SK-N-DZ (cell line): Measurements from ENCODE around the gene BORCS5.
"Not testable (repeated sequence)": the region's sequence is repeated elsewhere in the genome, so short reads cannot be mapped to it uniquely, and the experiment has no call there.

ENCODE experiments used
- DNase-seq: peaks from one replicate; pipeline ENCODE4 v3.0.0-alpha.2; 2015; ENCODE audit warnings: low spot score

BORCS5 gene

GRCh38 chr12:12392413-12392812 is 35.5 kb downstream of the BORCS5 start:
- DNase-seq: peak; percentile 64

GRCh38 chr12:12393171-12393570 is 36.3 kb downstream of the BORCS5 start:
- DNase-seq: no peak

GRCh38 chr12:12396694-12397093 is 39.8 kb downstream of the BORCS5 start:
- no peak for DNase-seq

GRCh38 chr12:12397184-12397583 is 40.3 kb downstream of the BORCS5 start:
- DNase-seq: no peak

GRCh38 chr12:12398026-12398859 is 41.4 kb downstream of the BORCS5 start:
- no peak for DNase-seq

GRCh38 chr12:12399161-12399560 is 42.3 kb downstream of the BORCS5 start:
- no peak for DNase-seq

- no peak for DNase-seq
Measured at GRCh38 chr12:12399776-12400305, 43.0 kb downstream of the BORCS5 start.

- DNase-seq: no peak
Measured at GRCh38 chr12:12400793-12401192, 43.9 kb downstream of the BORCS5 start.

- peak; percentile 22 for DNase-seq
Measured at GRCh38 chr12:12403264-12404248, 46.7 kb downstream of the BORCS5 start.

- DNase-seq: no peak
Measured at GRCh38 chr12:12404297-12404696, 47.4 kb downstream of the BORCS5 start.

- DNase-seq: no peak
Measured at GRCh38 chr12:12405882-12406281, 49.0 kb downstream of the BORCS5 start.

GRCh38 chr12:12406762-12407161 is 49.9 kb downstream of the BORCS5 start:
- no peak for DNase-seq

- DNase-seq: no peak
Measured at GRCh38 chr12:12408265-12408690, 51.4 kb downstream of the BORCS5 start.

- DNase-seq: not testable (repeated sequence)
Measured at GRCh38 chr12:12409337-12409736, 52.5 kb downstream of the BORCS5 start.

GRCh38 chr12:12415886-12416285 is 59.0 kb downstream of the BORCS5 start:
- no peak for DNase-seq

GRCh38 chr12:12419165-12419564 is 62.3 kb downstream of the BORCS5 start:
- DNase-seq: not testable (repeated sequence)

- DNase-seq: no peak
Measured at GRCh38 chr12:12423367-12423766, 66.5 kb downstream of the BORCS5 start.

GRCh38 chr12:12425001-12425400 is 68.1 kb downstream of the BORCS5 start:
- DNase-seq: no peak

- no peak for DNase-seq
Measured at GRCh38 chr12:12425616-12426015, 68.7 kb downstream of the BORCS5 start.

- peak; percentile 25 for DNase-seq
Measured at GRCh38 chr12:12427568-12427967, 70.7 kb downstream of the BORCS5 start.

- DNase-seq: no peak
Measured at GRCh38 chr12:12428047-12428446, 71.2 kb downstream of the BORCS5 start.
